Measurements from ENCODE around the gene TRMT10B. TPM values are rescaled to one million over a fixed set of nuclear protein-coding genes. Genes with fewer than 3 reads are reported as not detected.

TRMT10B gene, protein sequence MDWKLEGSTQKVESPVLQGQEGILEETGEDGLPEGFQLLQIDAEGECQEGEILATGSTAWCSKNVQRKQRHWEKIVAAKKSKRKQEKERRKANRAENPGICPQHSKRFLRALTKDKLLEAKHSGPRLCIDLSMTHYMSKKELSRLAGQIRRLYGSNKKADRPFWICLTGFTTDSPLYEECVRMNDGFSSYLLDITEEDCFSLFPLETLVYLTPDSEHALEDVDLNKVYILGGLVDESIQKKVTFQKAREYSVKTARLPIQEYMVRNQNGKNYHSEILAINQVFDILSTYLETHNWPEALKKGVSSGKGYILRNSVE
- total RNA-seq, result 2.2 and 3.5 TPM in 2 replicates

DNA sequence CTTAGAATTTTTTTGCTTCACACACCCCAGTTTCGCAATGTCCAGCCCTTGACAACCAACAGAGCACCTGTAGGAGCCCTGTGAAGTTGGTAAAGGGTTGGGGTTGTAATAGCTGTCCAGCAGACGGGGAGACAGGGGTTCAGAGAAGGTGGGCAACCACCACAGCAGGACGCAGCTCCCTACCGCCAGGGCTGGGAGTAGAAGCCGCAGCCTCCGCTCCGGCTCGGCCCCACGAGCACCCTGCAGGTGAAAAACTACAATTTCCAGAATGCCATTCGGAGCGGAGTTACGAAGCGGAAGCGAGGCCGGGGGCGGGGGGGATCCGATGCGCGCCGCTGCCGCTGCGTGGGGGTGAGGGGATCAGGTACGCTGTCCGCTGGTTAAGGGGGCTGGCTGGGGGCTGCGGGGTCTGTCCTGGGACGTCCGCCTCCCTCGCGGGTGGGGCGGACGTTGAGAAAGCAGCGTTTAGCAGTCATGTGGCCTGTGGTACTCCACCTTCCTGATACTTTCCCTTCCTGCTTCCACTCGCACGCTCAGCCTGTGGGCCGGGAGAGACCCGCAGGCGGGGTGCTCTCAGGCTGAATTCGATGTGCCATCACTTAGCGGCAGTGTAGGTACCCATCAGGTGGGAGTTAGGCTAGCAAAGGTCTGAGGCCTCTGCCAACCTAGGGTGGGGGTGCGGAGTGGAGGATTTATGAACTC is at the start of gene TRMT10B:
TSS of gene TRMT10B (plus strand) at position 317 of the 702 bp plus-strand sequence. CDS start 8,127 bp downstream, outside the sequence.
- DNase-seq (ENCODE audit: low read depth), result peak; percentile 72
- TF ChIP-seq, protein P1, sequence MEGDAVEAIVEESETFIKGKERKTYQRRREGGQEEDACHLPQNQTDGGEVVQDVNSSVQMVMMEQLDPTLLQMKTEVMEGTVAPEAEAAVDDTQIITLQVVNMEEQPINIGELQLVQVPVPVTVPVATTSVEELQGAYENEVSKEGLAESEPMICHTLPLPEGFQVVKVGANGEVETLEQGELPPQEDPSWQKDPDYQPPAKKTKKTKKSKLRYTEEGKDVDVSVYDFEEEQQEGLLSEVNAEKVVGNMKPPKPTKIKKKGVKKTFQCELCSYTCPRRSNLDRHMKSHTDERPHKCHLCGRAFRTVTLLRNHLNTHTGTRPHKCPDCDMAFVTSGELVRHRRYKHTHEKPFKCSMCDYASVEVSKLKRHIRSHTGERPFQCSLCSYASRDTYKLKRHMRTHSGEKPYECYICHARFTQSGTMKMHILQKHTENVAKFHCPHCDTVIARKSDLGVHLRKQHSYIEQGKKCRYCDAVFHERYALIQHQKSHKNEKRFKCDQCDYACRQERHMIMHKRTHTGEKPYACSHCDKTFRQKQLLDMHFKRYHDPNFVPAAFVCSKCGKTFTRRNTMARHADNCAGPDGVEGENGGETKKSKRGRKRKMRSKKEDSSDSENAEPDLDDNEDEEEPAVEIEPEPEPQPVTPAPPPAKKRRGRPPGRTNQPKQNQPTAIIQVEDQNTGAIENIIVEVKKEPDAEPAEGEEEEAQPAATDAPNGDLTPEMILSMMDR (IDR thresholded peaks at IDR 0.05; ENCODE audit: insufficient read depth, low read depth, low read length), result no peak
- H3K4me3 ChIP-seq (ENCODE audit: low read depth, low read length), result peak within 1 kb of the TSS; percentile 80

DNA sequence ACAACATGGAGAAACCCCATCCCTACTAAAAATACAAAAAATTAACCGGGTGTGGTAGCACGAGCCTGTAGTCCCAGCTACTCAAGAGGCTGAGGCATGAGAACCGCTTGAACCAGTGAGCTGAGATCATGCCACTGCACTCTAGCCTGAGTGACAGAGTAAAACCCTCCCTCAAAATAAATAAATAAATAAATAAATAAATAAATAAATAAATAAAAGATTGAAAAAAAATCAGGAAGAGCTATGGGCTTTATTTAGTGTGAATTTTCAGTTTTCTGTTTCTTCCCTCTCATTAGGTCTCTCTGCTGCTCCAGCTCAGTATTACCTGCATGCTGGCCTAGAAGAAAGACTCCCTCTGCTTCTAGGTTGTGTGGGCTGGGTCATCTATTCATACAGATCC is 47.8 kb upstream of the TRMT10B start:
- TF ChIP-seq, protein P1 (IDR thresholded peaks at IDR 0.05; ENCODE audit: insufficient read depth, low read depth, low read length), result no peak
- H3K4me3 ChIP-seq (ENCODE audit: low read depth, low read length), result no peak overlapping the region
- DNase-seq (ENCODE audit: low read depth), result no peak

DNA sequence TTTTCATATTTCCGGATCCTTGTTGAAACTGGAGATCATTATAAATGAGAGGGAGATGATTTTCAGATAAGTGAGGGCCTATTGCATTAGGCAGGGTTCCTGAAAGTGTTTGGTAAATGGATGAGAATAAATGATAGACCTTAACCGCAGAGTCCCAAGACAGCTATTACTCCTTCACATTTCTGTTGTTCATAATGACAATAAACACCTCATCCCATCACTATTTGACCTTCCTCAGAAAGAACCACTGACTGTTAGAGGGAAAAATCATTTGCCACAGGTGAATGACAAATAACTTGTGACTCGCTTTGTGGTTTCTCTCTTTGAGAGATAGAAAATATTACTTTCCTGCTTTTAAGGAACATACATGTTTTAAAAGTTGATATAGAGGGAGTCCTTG is 47.3 kb upstream of the TRMT10B start:
- no peak overlapping the region for H3K4me3 ChIP-seq (ENCODE audit: low read depth, low read length)
- TF ChIP-seq, protein P1 (IDR thresholded peaks at IDR 0.05; ENCODE audit: insufficient read depth, low read depth, low read length), result no peak
- DNase-seq (ENCODE audit: low read depth), result no peak

DNA sequence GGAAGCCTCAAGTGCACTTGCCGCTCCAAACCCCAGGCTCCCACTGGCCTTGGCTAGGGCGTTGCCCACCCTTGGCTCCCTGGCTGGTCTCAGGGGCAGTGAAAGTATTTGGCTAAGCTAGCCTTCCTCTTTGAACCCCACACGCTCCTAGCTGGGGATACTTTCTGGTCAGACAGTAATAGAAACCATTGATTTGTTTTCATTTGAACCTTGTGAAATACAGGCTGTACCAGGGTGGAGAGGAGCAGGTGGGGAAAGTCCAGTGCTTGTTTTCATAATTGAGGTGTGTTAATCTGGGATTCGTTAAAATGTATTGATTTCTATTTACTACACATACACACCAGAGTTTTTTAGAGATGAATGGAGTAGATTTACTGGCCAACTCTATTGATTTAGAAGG is 45.9 kb upstream of the TRMT10B start:
- no peak overlapping the region for H3K4me3 ChIP-seq (ENCODE audit: low read depth, low read length)
- no peak for DNase-seq (ENCODE audit: low read depth)
- TF ChIP-seq, protein P1 (IDR thresholded peaks at IDR 0.05; ENCODE audit: insufficient read depth, low read depth, low read length), result no peak

DNA sequence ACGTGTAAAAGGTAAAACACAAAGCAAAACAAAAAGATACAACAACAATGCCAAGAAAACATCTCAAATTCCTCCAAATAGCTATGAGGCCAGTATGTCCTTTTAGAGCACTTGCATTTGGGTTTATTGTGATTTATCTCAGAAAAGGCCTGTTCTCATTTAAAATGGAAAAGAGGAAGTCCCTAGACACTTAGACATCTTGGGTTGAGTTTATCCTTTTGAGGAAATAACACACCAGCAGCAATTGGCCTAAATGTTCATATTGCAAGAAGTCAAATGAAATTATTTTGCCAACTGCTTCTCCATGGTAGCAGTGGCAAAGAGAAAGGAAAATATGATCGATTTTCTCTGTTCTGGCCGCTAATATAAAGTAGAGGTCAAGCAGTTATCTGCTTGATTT is 43.6 kb upstream of the TRMT10B start:
- no peak for DNase-seq (ENCODE audit: low read depth)
- H3K4me3 ChIP-seq (ENCODE audit: low read depth, low read length), result no peak overlapping the region
- TF ChIP-seq, protein P1 (IDR thresholded peaks at IDR 0.05; ENCODE audit: insufficient read depth, low read depth, low read length), result no peak

DNA sequence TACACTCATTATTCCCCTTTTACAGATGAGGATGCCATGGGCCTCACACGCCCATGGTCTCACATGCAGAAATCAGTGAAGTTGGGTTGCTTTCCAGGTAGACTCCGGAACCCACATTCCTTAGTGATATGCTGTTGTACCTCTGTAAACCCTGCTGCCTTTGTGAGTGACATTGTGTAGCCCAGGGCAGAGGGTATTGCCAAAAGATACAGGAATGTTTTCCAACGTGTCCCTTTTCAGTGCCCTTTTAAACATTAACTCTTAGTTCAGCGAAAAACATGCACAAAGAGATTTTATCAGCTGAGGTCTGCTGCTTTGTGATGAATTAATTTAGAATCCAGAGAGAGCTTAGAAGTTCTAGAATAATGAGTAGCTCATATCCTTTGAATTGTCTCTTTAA is 38.3 kb upstream of the TRMT10B start:
- TF ChIP-seq, protein P1 (IDR thresholded peaks at IDR 0.05; ENCODE audit: insufficient read depth, low read depth, low read length), result no peak
- DNase-seq (ENCODE audit: low read depth), result no peak

More for the DNA sequence above, 38.3 kb upstream of the TRMT10B start:
- no peak overlapping the region for H3K4me3 ChIP-seq (ENCODE audit: low read depth, low read length)
